ENCODE results near the gene SACS. TPM values are rescaled to one million over a fixed set of nuclear protein-coding genes. Genes with fewer than 3 reads are reported as not detected.
A peak's percentile ranks its signal among the peaks of the same experiment; 100 is the strongest.

SACS gene
- total and polyA plus RNA-seq, 2 experiments from 2014 or later = 3.2 to 29.9 TPM

GRCh38 chr13:23377983-23378632, 55.4 kb downstream of the SACS start:
- no peak for TF ChIP-seq CTCF (IDR thresholded peaks at IDR 0.05; ENCODE audit: poor library complexity)
- no peak for TF ChIP-seq EZH2phosphoT487 (IDR thresholded peaks at IDR 0.05; ENCODE audit: low read depth, severe bottlenecking, unreplicated experiment)
- no peak for TF ChIP-seq EZH2 (IDR thresholded peaks at IDR 0.05; ENCODE audit: borderline replicate concordance)
- Histone ChIP-seq H2AFZ (no peak overlapping the region), H3K4me2 (peak overlapping the region; percentile 46), H3K4me1 (ENCODE audit: insufficient read depth) (peaks cover 20% of the 10 kb centered on the region), H3K9me2 (replicated peaks; ENCODE audit: insufficient read depth) (no peaks in the 10 kb centered on the region), H4K20me1 (ENCODE audit: insufficient read depth, poor library complexity, severe bottlenecking) (no peaks in the 10 kb centered on the region), H3K36me3 (replicated peaks; ENCODE audit: insufficient read depth, low read depth) (no peaks in the 10 kb centered on the region), H3K27ac (peak overlapping the region; percentile 86), H3K79me2 (peaks cover 13% of the 10 kb centered on the region), H3K9me3 (ENCODE audit: low read depth) (no peaks in the 10 kb centered on the region), H3K4me3 (no peak overlapping the region), H3K27me3 (no peaks in the 10 kb centered on the region)
- DNase-seq (ENCODE audit: low spot score) = peak; percentile 68
- WGBS (ENCODE audit: low lambda C conversion rate, missing lambda C conversion rate) = 54% methylated on average over 11 of the region's 11 CpGs

- H3K79me2 ChIP-seq = peaks cover 17% of the 10 kb centered on the region
- H3K4me2 ChIP-seq = peak overlapping the region; percentile 46
- H3K27me3 ChIP-seq = no peaks in the 10 kb centered on the region
- peak overlapping the region; percentile 86 for H3K27ac ChIP-seq
- H3K4me3 ChIP-seq = no peak overlapping the region
- H3K4me1 ChIP-seq (ENCODE audit: insufficient read depth) = peaks cover 20% of the 10 kb centered on the region
- 66% methylated on average over 7 of the region's 7 CpGs for WGBS (ENCODE audit: low lambda C conversion rate, missing lambda C conversion rate)
- TF ChIP-seq CTCF (IDR thresholded peaks at IDR 0.05; ENCODE audit: poor library complexity) = no peak
- no peak for TF ChIP-seq EZH2phosphoT487 (IDR thresholded peaks at IDR 0.05; ENCODE audit: low read depth, severe bottlenecking, unreplicated experiment)
- TF ChIP-seq EZH2 (IDR thresholded peaks at IDR 0.05; ENCODE audit: borderline replicate concordance) = no peak
- no peaks in the 10 kb centered on the region for H3K9me2 ChIP-seq (replicated peaks; ENCODE audit: insufficient read depth)
- no peaks in the 10 kb centered on the region for H4K20me1 ChIP-seq (ENCODE audit: insufficient read depth, poor library complexity, severe bottlenecking)
- H3K36me3 ChIP-seq (replicated peaks; ENCODE audit: insufficient read depth, low read depth) = no peaks in the 10 kb centered on the region
- H2AFZ ChIP-seq = no peak overlapping the region
- H3K9me3 ChIP-seq (ENCODE audit: low read depth) = no peaks in the 10 kb centered on the region
- DNase-seq (ENCODE audit: low spot score) = peak; percentile 27
Measured at GRCh38 chr13:23377579-23377978, 55.9 kb downstream of the SACS start.

GRCh38 chr13:23375001-23375971, 58.2 kb downstream of the SACS start:
- peak overlapping the region; percentile 89 for H3K4me2 ChIP-seq
- no peaks in the 10 kb centered on the region for H3K27me3 ChIP-seq
- H4K20me1 ChIP-seq (ENCODE audit: insufficient read depth, poor library complexity, severe bottlenecking) = no peaks in the 10 kb centered on the region
- peaks cover 11% of the 10 kb centered on the region for H3K4me1 ChIP-seq (ENCODE audit: insufficient read depth)
- WGBS (ENCODE audit: low lambda C conversion rate, missing lambda C conversion rate) = 10% methylated on average over 15 of the region's 117 CpGs
- peaks cover 26% of the 10 kb centered on the region for H3K79me2 ChIP-seq
- H3K9me3 ChIP-seq (ENCODE audit: low read depth) = no peaks in the 10 kb centered on the region
- no peaks in the 10 kb centered on the region for H3K36me3 ChIP-seq (replicated peaks; ENCODE audit: insufficient read depth, low read depth)
- no peaks in the 10 kb centered on the region for H3K9me2 ChIP-seq (replicated peaks; ENCODE audit: insufficient read depth)
- DNase-seq (ENCODE audit: low spot score) = peak; percentile 96
- H3K27ac ChIP-seq = peak overlapping the region; percentile 83
- peak overlapping the region; percentile 79 for H2AFZ ChIP-seq
- H3K4me3 ChIP-seq = peak overlapping the region; percentile 80
- TF ChIP-seq EZH2phosphoT487 (IDR thresholded peaks at IDR 0.05; ENCODE audit: low read depth, severe bottlenecking, unreplicated experiment) (no peak), CTCF (IDR thresholded peaks at IDR 0.05; ENCODE audit: poor library complexity) (peak; percentile 21), EZH2 (IDR thresholded peaks at IDR 0.05; ENCODE audit: borderline replicate concordance) (no peak)

Data from hepatocyte (in vitro differentiated cells).